ENCODE measurements around the gene SMIM3.

The SMIM3 gene

GRCh38 chr5:150734579-150735384 lies 43.8 kb upstream of the SMIM3 start:
- ChIA-PET CTCF (interaction anchor here (0.6 to 2.7 kb wide), 4 partner anchors 17 to 378 kb away, joined by 3 to 6 read pairs (median 4); no protein-coding TSS in a partner anchor), POLR2A (no interaction called here)
- TF ChIP-seq ZNF510 (tag by site-specific recombination; IDR thresholded peaks at IDR 0.05; ENCODE audit: insufficient replicate concordance) (no peak), FEZF1 (tag by site-specific recombination; IDR thresholded peaks at IDR 0.05) (peak; percentile 12; the same call in 1 of the 2 replicates)
- Histone ChIP-seq H3K36me3 (ENCODE audit: control insufficient read depth in 2 of 2, insufficient read depth in 1 of 2, low read length in 2 of 2) (peaks cover 37 to 63% of the 10 kb centered on the region in 2 experiments), H3K27ac (ENCODE audit: extremely low read depth, low read depth, low read length) (no peak overlapping the region), H3K9me3 (ENCODE audit: control insufficient read depth, insufficient read depth, low read depth, low read length) (no peaks in the 10 kb centered on the region; the same call in 1 of the 2 replicates), H3K4me1 (ENCODE audit: control insufficient read depth, insufficient read depth, low read length) (no peaks in the 10 kb centered on the region), H3K4me3 (ENCODE audit: low read depth, low read length) (no peak overlapping the region)

- Histone ChIP-seq H3K27ac (ENCODE audit: extremely low read depth, low read depth, low read length) (no peak overlapping the region), H3K36me3 (ENCODE audit: control insufficient read depth in 2 of 2, insufficient read depth in 1 of 2, low read length in 2 of 2) (peaks cover 20 to 48% of the 10 kb centered on the region in 2 experiments), H3K4me3 (ENCODE audit: low read depth, low read length) (no peak overlapping the region), H3K4me1 (ENCODE audit: control insufficient read depth, insufficient read depth, low read length) (no peaks in the 10 kb centered on the region), H3K9me3 (ENCODE audit: control insufficient read depth, insufficient read depth, low read depth, low read length) (no peaks in the 10 kb centered on the region; the same call in 1 of the 2 replicates)
- TF ChIP-seq ZNF518A (tag by site-specific recombination; conservative IDR thresholded peaks at IDR 0.05; ENCODE audit: low read depth) (no peak), ZNF623 (tag by site-specific recombination; IDR thresholded peaks at IDR 0.05) (no peak), ZNF510 (tag by site-specific recombination; IDR thresholded peaks at IDR 0.05; ENCODE audit: insufficient replicate concordance) (no peak), ZNF362 (tag by site-specific recombination; IDR thresholded peaks at IDR 0.05) (no peak), EGR2 (tag by site-specific recombination; IDR thresholded peaks at IDR 0.05; ENCODE audit: low read depth) (no peak), ZNF658 (tag by site-specific recombination; IDR thresholded peaks at IDR 0.05) (no peak), ZNF558 (tag by site-specific recombination; IDR thresholded peaks at IDR 0.05) (no peak)
- TF ChIP-seq, protein P1, sequence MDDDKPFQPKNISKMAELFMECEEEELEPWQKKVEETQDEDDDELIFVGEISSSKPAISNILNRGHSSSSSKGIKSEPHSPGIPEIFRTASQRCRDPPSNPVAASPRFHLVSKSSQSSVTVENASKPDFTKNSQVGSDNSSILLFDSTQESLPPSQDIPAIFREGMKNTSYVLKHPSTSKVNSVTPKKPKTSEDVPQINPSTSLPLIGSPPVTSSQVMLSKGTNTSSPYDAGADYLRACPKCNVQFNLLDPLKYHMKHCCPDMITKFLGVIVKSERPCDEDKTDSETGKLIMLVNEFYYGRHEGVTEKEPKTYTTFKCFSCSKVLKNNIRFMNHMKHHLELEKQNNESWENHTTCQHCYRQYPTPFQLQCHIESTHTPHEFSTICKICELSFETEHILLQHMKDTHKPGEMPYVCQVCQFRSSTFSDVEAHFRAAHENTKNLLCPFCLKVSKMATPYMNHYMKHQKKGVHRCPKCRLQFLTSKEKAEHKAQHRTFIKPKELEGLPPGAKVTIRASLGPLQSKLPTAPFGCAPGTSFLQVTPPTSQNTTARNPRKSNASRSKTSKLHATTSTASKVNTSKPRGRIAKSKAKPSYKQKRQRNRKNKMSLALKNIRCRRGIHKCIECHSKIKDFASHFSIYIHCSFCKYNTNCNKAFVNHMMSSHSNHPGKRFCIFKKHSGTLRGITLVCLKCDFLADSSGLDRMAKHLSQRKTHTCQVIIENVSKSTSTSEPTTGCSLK (tag by site-specific recombination; IDR thresholded peaks at IDR 0.05), result no peak
- ChIA-PET POLR2A (no interaction called here), CTCF (interaction anchor here (0.6 kb wide), 1 partner anchor 72 kb away, joined by 4 read pairs; no protein-coding TSS in a partner anchor)
Measured at GRCh38 chr5:150738862-150739261, 39.7 kb upstream of the SMIM3 start.

- POLR2A ChIA-PET, result no interaction called here
- no peak for TF ChIP-seq ZNF121 (tag by site-specific recombination; IDR thresholded peaks at IDR 0.05)
- no peak for TF ChIP-seq ZNF155 (tag by site-specific recombination; IDR thresholded peaks at IDR 0.05)
- no peak for TF ChIP-seq ZNF132 (tag by site-specific recombination; IDR thresholded peaks at IDR 0.05; ENCODE audit: borderline replicate concordance)
- no peak for TF ChIP-seq ZNF639 (tag by site-specific recombination; IDR thresholded peaks at IDR 0.05)
- TF ChIP-seq ZEB2 (tag by site-specific recombination; IDR thresholded peaks at IDR 0.05), result no peak
- TF ChIP-seq ZNF10 (tag by site-specific recombination; IDR thresholded peaks at IDR 0.05), result no peak
- TF ChIP-seq ZNF510 (tag by site-specific recombination; IDR thresholded peaks at IDR 0.05; ENCODE audit: insufficient replicate concordance), result no peak
- no peak for TF ChIP-seq MZF1 (tag by site-specific recombination; IDR thresholded peaks at IDR 0.05; ENCODE audit: borderline replicate concordance)
- no peak for TF ChIP-seq ZNF488 (tag by site-specific recombination; IDR thresholded peaks at IDR 0.05)
- TF ChIP-seq ZSCAN23 (tag by site-specific recombination; IDR thresholded peaks at IDR 0.05), result no peak
- Histone ChIP-seq H3K27ac (ENCODE audit: extremely low read depth, low read depth, low read length) (no peak overlapping the region), H3K9me3 (ENCODE audit: control insufficient read depth, insufficient read depth, low read depth, low read length) (no peaks in the 10 kb centered on the region; the same call in 1 of the 2 replicates), H3K4me3 (ENCODE audit: low read depth, low read length) (no peak overlapping the region), H3K36me3 (ENCODE audit: control insufficient read depth in 2 of 2, insufficient read depth in 1 of 2, low read length in 2 of 2) (peaks cover 16 to 30% of the 10 kb centered on the region in 2 experiments), H3K4me1 (ENCODE audit: control insufficient read depth, insufficient read depth, low read length) (no peaks in the 10 kb centered on the region)
- CTCF ChIA-PET, result interaction anchor here (0.7 to 1.5 kb wide), 2 partner anchors 38 to 40 kb away, joined by 4 read pairs; partner anchors contain the start of genes RBM22 and SMIM3
Measured at GRCh38 chr5:150740992-150741391, 37.6 kb upstream of the SMIM3 start.
